ENCODE data around the gene ADCY10. TPM values are rescaled to one million over a fixed set of nuclear protein-coding genes. Genes with fewer than 3 reads are reported as not detected.

The ADCY10 gene
- total and polyA plus RNA-seq, 2 of the 4 experiments (the other 2 are of a cell fraction) = under 0.01 to 0.03 TPM

GRCh38 chr1:167803358-167804207, 110.4 kb downstream of the ADCY10 start:
- Histone ChIP-seq H4K20me1 (ENCODE audit: insufficient read depth, low read length) (no peaks in the 10 kb centered on the region), H3K36me3 (ENCODE audit: control insufficient read depth, insufficient read depth, low read length) (no peaks in the 10 kb centered on the region), H3K27me3 (ENCODE audit: control insufficient read depth, insufficient read depth, low read length) (no peaks in the 10 kb centered on the region), H2AK9ac (replicated peaks; ENCODE audit: low read depth, low read length, poor library complexity) (peak overlapping the region; percentile 66), H2BK120ac (ENCODE audit: low read depth, low read length) (peak overlapping the region; percentile 74), H3K4me1 (ENCODE audit: control insufficient read depth, insufficient read depth, low read length) (peaks cover 9% of the 10 kb centered on the region), H2BK5ac (ENCODE audit: low read depth, low read length, poor library complexity, severe bottlenecking) (peak overlapping the region; percentile 30), H2AFZ (replicated peaks; ENCODE audit: low read length, poor library complexity) (peak overlapping the region; percentile 69), H3K9me3 (ENCODE audit: control insufficient read depth, insufficient read depth, low read length) (no peaks in the 10 kb centered on the region), H2BK15ac (ENCODE audit: low read depth, low read length) (peak overlapping the region; percentile 68; the same call in 1 of the 3 replicates), H3K23ac (ENCODE audit: low read depth, low read length) (no peak overlapping the region), H3K18ac (ENCODE audit: low read depth, low read length) (peak overlapping the region; percentile 40; the same call in 1 of the 2 replicates), H3K4me3 (ENCODE audit: insufficient read depth, low read depth, low read length) (no peak overlapping the region), H2BK20ac (ENCODE audit: low read depth, low read length) (peak overlapping the region; percentile 93; the same call in 1 of the 2 replicates), H3K4ac (ENCODE audit: low read depth, low read length) (peak overlapping the region; percentile 77), H3K56ac (ENCODE audit: extremely low read depth, insufficient read depth, low read length) (no peak overlapping the region), H4K8ac (ENCODE audit: low read depth in 2 of 2, low read length in 2 of 2) (peak overlapping the region; percentile 40 to 85; a peak in 3 of 4 replicates), H3K27ac (ENCODE audit: insufficient read depth, low read length) (no peak overlapping the region), H3K14ac (replicated peaks; ENCODE audit: low read depth, low read length) (peak overlapping the region; percentile 59), H3K9me1 (ENCODE audit: insufficient read depth, low read length) (peaks cover 12% of the 10 kb centered on the region), H4K91ac (ENCODE audit: insufficient read depth, low read depth, low read length) (peak overlapping the region; percentile 68), H3K79me1 (ENCODE audit: low read depth in 1 of 2, low read length in 2 of 2) (0 out of 4 replicates have a peak, but pooled peaks cover 0 to 5% of the 10 kb centered on the region in 2 experiments), H2AK5ac (ENCODE audit: low read depth, low read length) (peak overlapping the region; percentile 83; the same call in 1 of the 2 replicates), H3K9ac (ENCODE audit: low read depth, low read length) (no peak overlapping the region), H4K5ac (ENCODE audit: low read depth, low read length) (0 out of 2 replicates have a peak overlapping the region, but pooled peaks have one; percentile 51), H3K4me2 (ENCODE audit: low read depth, low read length) (peak overlapping the region; percentile 27; the same call in 1 of the 2 replicates)
- WGBS, 2 experiments (ENCODE audit: extremely low coverage in 2 of 2, insufficient read length in 1 of 2) = 22% methylated on average over 7 of the region's 12 CpGs; no CpG with 5 or more reads in 1 of the 2 experiments
- ATAC-seq (ENCODE audit: low read depth) (peak; percentile 89), DNase-seq (peak; percentile 95)
- dilution Hi-C loops (cut with HindIII; ENCODE audit: low sequenced_read_pairs, unreplicated experiment) = no loop called here
- ChIA-PET CTCF (interaction anchor here (0.7 to 1.5 kb wide), 3 partner anchors 21 to 88 kb away, joined by 3 to 6 read pairs (median 3); no protein-coding TSS in a partner anchor), POLR2A (ENCODE audit: unreplicated experiment) (no interaction called here)
- BruUV-seq (replicated peaks) = no TSS peak
- in situ Hi-C loops (cut with MboI; ENCODE audit: low sequenced_read_pairs) = no loop called here
- intact Hi-C loops (cut with micrococcal nuclease) = loop anchor here (2.0 to 10.0 kb wide), 6 partner anchors 83 to 579 kb away; partner anchors contain the start of genes CREG1, DCAF6, MPC2 and MPZL1
- TF ChIP-seq RCOR1 (IDR thresholded peaks at IDR 0.05; ENCODE audit: insufficient replicate concordance, low read length) = peak; percentile 55
- 0 out of 2 replicates have a peak, but pooled peaks have one; percentile 14 for TF ChIP-seq MXI1 (IDR thresholded peaks at IDR 0.05; ENCODE audit: borderline replicate concordance, low read depth, low read length)
- peak; percentile 65; the same call in 1 of the 2 replicates for TF ChIP-seq MAZ (IDR thresholded peaks at IDR 0.05; ENCODE audit: borderline replicate concordance, low read depth, low read length)
- peak; percentile 98 for TF ChIP-seq CTCF (conservative IDR thresholded peaks at IDR 0.05; ENCODE audit: low read depth, low read length)
- peak; percentile 63; the same call in 1 of the 2 replicates for TF ChIP-seq BHLHE40 (IDR thresholded peaks at IDR 0.05; ENCODE audit: low read depth, low read length)
- peak; percentile 87 for TF ChIP-seq SMC3 (IDR thresholded peaks at IDR 0.05; ENCODE audit: low read depth, low read length)
- TF ChIP-seq USF2 (IDR thresholded peaks at IDR 0.05; ENCODE audit: low read depth, low read length) = peak; percentile 41; the same call in 1 of the 2 replicates
- TF ChIP-seq CHD1 (IDR thresholded peaks at IDR 0.05; ENCODE audit: low read depth, low read length) = no peak
- peak; percentile 13; the same call in 1 of the 2 replicates for TF ChIP-seq CEBPB (IDR thresholded peaks at IDR 0.05; ENCODE audit: low read depth, low read length)
- no peak for TF ChIP-seq POLR2A (IDR thresholded peaks at IDR 0.05; ENCODE audit: low read depth, low read length)
- TF ChIP-seq ELK1 (IDR thresholded peaks at IDR 0.05; ENCODE audit: borderline replicate concordance, low read depth, low read length) = no peak
- TF ChIP-seq MAFK (IDR thresholded peaks at IDR 0.05; ENCODE audit: low read depth, low read length) = peak; percentile 93

Measured in IMR-90 (cell line).